Measurements from ENCODE around the gene KIAA0319L.

Gene KIAA0319L

DNA sequence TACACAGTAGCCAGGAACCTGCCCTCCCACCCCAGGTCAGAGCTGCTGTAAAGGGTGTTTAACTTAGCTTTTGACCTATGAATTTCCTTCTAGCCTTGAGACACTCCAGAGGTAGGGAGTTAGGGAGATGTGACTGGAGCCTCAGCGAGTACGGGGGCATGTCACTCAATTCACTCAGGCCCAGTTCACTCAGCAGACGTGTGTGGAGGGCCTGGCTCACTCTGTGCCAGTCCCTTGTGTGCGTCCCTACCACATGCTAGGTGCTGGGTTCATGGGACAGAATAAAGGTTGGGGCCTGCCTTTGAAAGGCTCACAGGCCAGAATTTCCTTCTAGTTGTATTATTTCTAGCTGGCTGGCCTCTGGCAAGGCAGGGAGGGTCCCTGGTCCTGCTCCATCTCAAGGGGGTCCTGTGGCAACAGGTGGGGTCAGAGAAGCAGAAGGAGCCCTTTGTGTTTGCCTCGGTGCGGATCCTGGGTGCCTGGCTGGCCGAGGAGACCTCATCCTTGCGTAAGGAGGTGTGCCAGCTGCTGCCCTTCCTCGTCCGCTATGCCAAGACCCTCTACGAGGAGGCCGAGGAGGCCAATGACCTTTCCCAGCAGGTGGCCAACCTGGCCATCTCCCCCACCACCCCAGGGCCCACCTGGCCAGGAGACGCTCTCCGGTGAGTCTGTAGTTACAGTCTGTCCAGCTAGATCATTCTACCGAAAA lies 4.9 kb upstream of the KIAA0319L start:
- no peak for DNase-seq

DNA sequence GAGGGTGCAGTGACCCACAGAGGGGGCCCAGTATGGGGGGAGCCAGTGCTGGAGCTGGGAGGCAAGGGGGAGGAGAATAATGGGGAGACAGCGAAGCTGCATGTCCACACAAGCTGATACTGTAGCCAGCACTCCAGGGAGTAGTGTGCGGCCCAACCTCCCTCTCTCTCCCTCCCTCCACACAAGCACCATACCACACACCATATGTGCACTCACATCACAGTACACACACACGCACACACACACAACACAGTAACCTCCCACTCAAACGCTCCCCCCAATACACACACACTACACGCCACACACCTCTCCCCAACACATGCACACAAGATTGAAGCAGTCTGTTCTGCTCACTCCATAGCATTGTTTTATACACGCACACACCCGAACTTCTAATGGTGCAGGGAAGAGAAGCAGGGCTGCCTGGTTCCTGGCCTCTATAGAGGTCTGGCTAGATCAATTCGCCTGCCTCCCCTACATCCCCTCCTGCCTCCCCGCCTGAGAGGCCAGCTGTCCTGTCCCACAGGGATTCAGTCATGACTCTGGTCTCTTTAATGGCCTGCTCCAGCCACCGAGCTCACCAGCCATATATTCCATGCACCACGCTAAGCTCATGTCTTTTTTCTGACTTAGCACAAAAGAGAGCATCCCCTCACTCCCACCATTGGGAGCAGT lies 4.2 kb upstream of the KIAA0319L start:
- no peak for DNase-seq

DNA sequence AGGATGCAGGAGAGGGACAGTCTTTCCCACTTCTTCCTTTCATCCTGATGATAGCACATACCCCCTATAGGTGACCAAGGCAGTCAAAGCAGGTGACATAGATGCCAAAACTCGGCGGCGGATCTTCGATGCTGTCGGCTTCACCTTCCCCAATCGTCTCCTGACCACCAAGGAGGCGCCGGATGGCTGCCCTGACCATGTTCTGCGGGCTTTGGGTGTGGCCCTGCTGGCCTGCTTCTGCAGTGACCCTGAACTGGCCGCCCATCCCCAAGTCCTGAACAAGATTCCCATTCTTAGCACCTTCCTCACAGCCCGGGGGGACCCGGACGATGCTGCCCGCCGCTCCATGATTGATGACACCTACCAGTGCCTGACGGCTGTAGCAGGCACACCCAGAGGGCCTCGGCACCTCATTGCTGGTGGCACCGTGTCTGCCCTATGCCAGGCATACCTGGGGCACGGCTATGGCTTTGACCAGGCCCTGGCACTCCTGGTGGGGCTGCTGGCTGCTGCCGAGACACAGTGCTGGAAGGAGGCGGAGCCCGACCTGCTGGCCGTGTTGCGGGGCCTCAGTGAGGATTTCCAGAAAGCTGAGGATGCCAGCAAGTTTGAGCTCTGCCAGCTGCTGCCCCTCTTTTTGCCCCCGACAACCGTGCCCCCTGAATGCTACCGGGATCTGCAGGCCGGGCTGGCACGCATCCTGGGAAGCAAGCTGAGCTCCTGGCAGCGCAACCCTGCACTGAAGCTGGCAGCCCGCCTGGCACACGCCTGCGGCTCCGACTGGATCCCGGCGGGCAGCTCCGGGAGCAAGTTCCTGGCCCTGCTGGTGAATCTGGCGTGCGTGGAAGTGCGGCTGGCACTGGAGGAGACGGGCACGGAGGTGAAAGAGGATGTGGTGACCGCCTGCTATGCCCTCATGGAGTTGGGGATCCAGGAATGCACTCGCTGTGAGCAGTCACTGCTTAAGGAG lies 3.3 kb upstream of the KIAA0319L start:
- DNase-seq: no peak

DNA sequence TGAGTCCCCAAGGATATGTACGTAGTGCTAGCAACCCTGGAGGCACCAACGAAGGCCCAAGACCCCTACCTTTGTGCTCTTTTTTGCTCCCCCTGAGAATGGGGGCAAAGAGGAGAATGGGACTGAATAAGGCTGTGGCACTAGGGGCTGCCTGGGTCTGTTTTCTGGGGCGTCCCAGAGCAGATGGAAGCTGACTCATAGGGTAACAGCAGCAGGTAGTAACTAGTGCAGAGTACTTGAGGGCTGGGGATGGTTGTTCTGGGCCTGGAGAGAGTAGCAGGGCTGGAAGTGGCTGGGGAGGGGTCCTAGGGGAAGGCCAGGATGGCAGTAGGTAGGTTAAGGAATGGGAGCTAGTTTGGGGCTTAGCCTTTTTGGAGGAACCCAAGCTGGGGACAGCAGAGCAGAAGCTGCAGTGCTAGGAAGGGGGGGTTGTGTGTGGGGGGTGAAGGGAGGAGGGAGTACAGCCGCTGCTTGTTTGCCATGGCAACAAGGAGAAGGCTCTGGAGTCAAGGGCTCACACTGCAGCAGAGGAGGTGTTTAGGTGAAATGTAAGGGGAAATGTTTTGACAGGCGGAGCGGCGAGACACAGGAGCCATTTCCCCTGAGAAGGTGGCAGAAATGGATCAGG lies 2.2 kb upstream of the KIAA0319L start:
- DNase-seq: no peak

DNA sequence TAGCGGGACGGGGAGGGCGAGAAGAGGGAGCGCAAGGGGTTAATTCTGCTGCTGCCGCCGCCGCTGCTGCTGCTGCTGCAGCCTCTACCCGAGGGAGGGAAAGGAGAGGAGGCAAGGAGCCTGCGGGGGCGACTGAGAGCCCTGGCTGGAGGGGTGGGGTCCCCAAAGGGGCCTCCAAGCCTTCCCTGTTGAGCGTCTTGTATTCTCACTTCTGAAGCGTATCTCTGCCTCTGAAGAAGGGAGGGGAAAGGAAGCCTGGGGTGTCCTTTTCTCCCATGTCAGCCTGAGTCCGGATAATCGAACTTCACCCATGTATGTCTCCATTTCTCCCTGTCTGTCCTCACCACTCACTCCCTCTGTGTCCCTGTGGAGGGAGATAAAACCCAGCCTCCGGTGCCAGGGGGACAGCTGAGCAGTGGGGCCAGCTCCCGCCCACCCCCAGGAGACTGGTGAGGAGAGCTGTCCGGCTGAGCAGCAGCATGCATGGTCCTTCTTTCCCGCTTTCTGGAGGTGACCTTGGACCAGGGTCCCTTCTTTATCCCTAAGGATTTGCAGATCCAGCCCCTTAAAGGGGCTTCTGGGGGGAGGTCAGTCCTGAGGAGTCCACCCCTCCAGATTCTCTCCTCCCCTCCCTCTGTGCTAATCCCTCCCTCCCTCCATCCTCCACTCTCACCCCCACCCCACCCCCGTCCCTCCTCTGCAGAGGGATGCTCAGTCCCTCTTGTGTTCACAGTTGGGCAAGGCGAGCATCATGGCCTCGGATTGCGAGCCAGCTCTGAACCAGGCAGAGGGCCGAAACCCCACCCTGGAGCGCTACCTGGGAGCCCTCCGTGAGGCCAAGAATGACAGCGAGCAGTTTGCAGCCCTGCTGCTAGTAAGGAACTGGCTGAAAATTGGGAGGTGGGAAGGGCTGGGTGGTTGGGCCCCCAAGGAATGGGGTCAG lies 1.4 kb upstream of the KIAA0319L start:
- peak; percentile 31 for DNase-seq

DNA sequence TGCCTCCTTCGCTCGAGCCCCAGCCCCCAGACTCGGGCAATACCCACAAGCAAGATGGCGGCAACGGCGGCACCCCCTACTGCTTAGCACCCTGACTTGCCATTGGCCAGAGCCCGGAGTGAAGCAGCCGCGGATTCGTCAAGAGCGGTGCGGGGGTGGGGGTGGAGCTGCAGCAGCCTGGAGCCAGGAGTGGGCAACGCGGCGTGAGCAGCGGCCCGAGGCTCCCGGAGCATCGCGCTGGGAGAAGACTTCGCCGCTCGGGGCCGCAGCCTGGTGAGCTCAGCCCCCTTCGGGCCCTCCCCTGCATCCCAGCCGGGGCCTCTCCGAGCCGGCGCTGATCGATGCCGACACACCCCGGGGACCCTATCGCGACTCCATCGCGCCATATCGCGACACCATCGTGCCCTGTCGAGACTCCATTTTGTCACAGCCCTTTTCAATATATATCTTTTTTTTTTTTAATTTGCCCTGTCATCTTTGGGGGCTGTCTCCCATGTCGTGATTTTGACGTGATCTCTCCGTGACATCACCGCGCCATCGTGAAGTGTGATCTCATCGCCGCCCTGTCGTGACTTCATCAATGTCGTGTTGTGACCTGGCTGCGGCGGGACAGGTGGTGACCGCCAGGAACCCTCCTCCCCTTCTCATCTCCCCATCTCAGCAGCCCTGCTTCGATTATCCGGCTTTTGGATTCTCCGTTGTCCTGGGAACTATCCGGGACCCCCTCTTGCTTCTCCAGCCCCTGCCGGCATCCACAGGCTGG lies 589 bp upstream of the KIAA0319L start, which contains the start of gene NCDN:
Gene NCDN, plus strand, starts transcription at position 189 of the 763 bp plus-strand sequence. Its CDS starts 392 bp downstream, at position 581.
- peak; percentile 98 for DNase-seq

DNA sequence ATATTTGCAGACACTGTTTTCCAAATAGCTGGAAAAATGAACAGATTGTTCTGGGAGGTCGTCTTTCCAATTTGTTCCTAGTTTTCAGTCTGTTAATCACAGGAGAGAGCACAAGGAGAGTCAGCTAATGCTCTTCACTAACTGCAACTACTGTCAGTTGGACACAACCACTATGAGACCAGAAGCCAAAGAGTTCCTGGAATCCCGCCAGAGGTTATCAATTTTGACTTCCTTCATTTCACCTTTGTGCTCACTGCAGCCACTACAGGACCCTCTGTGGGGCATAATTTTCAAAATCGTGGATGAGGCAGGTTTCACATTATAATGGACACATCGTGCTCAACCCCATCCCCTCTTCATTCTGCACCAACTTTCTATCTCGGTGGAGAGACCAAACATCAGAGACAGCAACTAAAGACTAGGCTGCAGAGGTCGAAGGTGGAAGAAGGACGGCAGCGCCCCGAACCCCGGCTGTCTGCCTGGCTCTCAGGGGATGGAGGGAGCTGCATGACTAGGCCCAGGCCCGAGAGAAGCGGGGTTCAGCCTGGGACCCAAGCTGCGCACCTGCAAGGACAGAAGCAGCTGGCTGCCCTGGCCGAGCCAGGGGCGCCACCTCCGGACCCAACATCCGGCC lies 602 bp downstream of the KIAA0319L start:
- DNase-seq: peak; percentile 63

DNA sequence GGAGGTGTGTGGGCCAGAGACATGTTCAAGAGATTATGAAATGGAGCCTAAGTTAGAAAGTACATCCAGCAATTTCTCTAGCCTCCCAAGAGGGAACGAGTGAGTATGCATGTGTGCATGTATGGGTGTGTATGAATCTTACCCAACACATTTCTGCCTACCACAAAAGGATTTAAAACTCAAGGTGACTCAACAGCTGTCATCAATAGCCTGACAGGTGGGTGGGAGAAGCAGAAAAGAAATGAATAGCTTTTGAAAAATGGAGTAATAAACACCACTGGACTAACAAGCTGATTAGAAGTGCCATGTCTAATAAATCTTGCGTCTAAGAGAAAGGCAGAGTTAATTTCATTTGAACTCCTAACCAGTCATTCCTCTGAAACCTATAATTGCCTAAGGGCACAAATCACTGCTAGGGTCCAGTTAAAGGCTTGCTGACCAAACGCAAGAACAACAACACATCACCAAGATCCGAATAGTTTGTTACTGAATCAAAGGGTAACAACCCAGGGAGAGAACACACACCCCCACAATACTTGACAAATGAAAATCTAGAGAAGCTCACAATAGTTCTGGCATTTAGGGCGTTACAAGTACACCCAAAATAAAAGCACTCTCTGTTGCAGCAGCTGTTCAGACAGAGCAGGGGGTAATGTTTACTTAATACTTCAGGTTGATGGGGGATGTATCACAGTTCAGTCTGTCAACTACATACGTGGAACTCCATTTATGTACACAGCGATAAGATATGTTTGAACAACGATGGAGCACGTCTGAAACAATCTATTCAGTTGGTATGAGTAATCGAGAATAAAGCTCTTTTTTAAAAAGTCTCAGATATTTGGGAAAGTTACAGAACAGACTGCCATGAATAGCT lies 1.4 kb downstream of the KIAA0319L start:
- DNase-seq: no peak

DNA sequence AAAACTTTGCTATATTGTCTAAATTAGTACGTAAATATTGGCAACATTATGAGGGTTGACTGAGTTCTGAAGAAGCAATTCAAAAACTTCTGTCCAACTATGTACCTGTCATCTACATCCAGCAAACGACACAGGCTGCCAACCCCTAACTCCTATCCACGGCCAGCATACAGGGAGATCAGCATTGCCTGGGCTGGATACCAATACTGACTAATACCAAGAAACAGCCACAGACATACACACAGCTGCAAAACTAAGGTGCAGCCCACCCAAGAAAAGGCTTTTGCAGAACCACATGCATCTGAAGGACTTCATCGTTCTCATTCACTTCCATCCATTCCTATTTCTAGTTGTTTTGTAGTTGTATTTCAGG lies 2.0 kb downstream of the KIAA0319L start:
- no peak for DNase-seq

DNA sequence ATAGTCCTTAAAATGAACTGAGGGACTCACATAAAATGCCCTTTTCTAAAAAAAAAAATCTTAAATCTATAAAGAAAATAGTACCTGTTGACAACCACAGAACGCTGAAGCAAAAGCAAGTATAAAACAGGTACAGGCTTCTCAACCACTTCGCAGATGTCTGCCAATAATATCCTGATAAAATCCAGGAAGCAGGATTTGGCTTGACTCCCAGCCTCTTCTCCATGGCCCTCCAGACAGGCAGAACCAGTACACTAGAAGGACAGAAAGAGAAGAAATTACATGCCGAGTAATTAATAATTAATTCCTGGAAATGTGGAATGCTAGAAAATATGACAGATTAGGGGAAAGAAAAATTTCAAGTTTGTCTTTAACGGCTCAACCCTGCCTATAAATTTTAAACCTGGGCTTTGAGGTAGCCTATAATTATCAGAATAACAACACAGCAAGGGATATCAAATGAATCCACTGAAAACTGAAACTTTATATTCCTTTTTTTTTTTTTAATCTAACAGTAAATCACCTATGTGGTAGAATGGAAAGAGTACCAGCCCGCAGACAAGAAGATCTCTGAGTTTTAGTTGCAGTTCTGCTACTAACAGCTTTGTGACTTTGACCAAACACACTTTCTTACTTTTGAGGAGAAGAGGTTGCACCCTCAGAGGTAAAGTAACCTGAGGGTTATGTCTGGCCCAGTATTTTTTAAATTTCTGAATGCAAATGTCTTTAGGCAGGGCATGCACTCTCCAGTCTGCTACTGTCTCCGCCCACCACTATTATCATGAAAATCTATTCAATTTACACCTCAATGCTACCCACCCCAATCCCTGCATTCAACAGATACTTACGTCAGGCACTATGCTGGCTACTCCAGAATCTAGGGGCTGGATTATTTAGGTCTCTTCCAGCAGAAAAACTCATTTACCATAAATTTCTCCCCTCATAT lies 2.7 kb downstream of the KIAA0319L start:
- no peak for DNase-seq

DNA sequence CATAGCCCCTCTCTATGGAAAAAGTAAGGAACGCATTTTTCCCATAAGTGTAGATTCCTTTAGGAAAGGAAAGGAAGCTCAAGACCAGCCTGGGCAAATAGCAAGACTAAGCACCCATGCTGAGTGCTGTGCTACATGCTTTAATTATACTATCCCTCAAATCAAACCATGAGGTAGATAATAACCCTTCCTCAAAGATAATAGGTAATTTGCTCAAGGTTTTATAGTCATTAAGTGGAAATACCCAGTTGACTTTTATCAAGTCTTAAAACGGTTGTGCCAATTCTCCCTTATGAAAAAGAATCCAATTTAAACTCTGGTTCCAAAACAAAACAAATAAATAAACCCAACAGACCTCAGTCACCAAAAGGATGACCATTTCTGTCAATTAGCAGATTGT lies 3.4 kb downstream of the KIAA0319L start:
- DNase-seq: no peak

DNA sequence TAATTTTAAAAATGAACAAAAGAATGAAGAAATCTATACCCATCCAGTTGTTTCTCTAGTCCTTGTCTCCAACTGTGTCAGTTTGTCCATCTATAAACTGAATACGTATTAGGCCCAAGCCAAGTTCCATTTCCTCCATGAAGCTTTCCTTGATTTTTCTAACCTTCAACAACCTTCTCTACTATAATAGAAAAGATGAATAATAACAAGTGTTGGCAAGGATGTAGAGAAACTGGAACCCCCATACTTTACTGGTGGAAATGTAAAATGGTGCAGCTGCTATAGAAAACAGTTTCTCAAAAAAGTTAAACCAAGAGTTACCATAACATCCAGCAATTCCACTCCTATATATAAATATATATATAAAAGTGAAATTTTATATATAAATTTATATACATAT lies 10.6 kb downstream of the KIAA0319L start:
- no peak for DNase-seq

DNA sequence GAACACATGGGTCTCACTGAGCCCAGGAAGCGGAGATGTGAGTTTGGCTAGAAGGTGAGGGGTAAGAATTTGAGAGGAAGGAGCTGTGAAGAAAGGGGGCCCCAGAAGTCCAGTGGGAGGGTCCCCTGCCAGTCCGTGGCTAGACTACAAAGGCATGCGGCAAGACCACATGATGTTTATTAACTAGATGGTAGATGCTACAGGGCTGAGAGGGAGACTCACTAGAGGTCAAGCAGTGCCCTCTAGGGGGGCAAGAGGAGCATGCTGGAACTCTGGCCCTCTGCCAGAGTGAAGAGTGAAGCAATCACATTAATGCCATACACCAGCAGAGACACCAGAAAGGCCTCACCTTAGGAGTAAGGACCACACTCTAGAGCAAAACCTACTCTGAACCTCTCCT lies 12.2 kb downstream of the KIAA0319L start:
- peak; percentile 65 for DNase-seq

DNA sequence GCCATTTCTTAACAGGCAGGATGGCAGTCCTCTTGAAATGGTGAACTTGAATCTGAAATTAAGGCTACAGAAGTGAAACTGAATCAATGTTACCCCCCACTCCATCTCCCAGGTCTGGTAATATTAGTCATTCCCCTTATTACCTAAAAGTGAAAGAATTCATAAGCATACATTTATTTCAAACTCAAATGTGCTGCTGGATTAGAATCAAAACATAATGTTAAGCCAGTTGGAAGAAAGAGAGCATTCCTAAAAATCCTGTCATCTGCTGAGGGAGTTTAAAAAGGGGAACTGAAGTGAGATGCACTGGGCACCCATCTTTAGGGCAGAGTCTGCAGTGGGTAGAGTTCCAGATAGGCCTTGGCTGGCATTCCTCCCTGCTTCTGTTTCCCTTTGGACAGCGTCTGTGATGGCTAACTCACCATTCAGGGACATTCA lies 17.4 kb downstream of the KIAA0319L start:
- DNase-seq: no peak

DNA sequence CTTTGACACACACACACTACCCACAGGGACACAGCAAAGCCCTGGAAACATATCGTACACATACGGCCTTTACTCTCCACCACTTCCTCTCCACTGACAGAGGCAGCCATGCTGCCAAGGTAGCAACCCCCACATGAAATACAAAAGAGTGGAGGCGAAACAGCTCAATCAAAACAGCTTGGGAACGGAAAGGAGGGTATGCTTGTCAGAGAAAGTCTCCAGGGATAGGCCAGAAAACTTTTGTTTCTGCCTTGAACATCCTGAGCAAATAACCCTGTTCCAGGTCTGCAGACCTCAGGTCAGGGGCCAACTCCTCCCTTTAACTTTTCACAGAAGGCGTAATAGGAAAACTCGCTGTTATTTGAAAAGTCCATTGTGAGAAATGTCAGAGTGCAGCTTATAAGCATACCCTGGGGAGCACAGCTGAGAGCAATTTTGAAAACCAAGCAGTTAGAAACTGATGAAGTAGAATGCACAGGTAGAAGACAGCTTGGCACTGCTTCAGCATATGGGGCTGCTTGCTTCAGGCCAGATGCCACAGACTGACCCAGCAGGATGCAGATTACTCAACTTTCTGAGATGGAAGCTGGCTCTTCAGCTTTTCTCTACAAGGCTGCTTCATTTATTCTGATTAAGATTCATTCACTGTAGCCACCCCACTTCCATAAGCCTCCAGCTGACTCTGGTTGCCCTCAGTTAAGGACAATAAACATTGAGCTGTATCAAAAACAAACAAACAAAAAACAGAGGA lies 18.0 kb downstream of the KIAA0319L start:
- no peak for DNase-seq

DNA sequence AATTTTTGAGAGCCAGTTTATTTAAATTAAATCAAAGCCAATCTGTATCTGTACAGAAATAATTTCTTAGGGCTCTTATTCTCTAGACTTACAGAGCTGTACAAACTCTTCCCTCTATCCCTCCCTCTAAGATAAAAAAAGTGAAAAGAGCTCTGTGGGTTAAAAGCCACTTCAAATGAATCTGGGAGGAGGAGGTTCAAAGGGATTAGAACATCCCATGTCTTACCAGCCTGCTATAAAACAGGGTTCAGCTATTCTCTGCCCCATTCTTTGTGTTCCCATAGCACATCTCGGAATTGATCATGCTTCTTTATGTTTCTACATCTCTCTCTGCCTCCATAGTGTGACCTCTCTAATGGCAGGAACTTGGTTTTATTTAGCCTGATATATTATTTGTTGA lies 19.4 kb downstream of the KIAA0319L start:
- no peak for DNase-seq

DNA sequence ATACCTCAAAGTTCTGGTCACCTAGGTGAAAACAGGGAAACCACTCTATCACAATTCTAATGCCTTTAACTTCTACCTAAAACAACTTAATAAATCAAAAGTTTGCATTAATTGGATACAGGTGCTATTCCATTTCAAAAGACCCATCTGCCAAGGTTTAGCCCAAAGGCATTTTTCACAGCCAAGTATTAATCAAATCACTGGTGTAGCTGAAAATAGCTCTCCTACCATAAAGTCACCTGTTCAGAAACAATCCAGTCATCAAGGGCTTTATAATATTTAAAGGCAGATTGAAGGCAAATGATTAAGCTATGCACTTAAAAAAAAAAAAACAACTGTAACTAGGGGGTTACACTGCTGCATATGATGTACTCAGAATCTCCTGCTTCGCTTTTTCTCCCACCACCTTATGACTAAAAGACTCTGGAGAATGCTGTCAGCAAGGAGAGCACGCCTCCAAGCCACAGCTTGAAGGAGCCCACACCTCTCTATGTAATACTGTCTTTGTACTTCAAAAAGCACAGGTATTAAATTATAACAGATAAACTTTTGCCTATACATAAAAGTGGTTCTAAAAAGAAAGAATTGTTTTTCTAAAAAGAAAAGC lies 20.5 kb downstream of the KIAA0319L start:
- no peak for DNase-seq

Measured in RPMI8226 (cell line).